GM18505 (cell line): ENCODE measurements around the gene LLPH.
"Not testable (repeated sequence)": the region's sequence is repeated elsewhere in the genome, so short reads cannot be mapped to it uniquely, and the experiment has no call there.

Experiments used
- ATAC-seq: cut with Tn5 transposase; IDR thresholded peaks from one replicate; pipeline ENCODE4 v1.9.1; 2021; ENCODE audit not compliant: unreplicated experiment
- POLR2A ChIP-seq: IDR thresholded peaks from 4 replicates; pipeline ENCODE4 v1.6.1; 2011; ENCODE audit warnings: borderline replicate concordance; ENCODE audit not compliant: insufficient read depth, insufficient read length; ENCODE audit errors: extremely low read depth

LLPH gene

DNA sequence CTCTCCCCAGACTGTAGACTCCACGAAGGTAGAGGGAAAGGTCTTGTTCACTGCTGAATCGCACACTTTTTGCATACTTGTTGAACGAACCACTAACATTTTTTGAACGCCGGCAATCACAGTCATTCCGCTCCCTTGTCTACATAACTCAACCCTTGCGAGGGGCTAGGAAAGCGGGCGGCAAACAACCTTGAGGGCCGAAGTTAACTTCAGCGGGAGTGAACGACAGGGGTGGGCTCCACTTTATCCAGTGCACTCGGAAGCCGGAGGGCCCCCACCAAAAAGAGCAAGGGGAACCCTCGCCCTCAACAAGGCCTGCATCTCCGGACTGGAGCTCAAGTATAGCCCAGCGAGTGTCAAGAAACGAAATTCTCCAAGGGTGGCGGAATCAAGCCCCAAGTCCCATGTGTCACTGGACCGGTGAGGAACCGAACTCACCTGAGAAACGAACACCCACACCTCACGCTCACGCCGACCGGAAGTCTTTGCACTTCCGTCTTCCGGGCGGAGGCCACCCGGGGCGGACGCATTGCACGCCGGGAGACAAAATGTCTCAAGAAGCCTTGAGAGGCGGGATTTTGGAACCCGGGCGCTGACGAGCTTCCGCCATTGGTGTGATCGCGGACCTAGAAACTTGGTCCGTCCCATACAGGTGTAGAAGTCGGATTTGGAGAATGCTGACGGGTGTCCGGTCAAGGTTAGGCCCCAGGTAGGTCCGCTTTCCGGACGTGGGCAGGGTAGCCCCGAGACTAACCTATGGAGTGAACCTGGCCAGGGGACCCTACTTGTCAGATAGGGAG is at the start of gene LLPH:
LLPH (minus strand) TSS at position 484 of the 800 bp plus-strand sequence. CDS start 1,644 bp downstream, outside the sequence.
- peak; percentile 99 for ATAC-seq
- peak; percentile 95 for TF ChIP-seq POLR2A

DNA sequence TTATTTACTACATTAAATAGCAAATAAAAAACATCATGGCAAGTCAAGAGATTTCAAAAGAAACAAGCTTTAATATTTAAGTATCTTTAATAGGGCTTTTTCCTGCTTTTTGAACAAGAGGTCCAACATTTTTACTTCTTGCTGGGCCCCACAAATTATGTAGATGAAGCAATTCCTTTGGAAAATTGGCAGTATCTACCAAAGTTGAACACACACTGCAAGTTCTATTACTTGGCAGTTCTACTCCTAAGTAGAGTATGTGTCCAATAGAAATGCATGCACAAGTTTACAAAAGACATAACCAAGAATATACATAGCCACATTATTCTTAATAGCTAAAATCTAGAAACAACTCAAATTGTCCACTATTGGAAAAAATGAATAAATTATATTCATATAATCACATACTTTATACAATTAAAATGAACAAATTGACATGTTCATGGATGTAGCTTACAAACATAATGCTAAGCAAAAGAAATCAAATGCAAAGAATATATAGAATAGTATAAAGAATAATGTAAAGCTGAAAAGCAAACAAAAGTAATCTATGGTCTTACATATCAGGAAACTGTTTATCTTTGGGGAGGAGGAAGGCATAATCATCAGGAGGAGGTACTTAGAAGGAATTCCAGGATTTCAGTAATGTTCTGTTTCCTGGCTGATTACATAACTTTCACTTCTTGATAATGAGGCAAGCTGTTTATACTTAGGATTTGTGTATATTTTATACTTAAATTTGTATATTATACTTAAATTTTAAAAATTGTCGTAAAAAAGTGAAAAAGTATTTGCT is 45.8 kb upstream of the LLPH start:
- TF ChIP-seq POLR2A: no peak
- ATAC-seq: no peak

DNA sequence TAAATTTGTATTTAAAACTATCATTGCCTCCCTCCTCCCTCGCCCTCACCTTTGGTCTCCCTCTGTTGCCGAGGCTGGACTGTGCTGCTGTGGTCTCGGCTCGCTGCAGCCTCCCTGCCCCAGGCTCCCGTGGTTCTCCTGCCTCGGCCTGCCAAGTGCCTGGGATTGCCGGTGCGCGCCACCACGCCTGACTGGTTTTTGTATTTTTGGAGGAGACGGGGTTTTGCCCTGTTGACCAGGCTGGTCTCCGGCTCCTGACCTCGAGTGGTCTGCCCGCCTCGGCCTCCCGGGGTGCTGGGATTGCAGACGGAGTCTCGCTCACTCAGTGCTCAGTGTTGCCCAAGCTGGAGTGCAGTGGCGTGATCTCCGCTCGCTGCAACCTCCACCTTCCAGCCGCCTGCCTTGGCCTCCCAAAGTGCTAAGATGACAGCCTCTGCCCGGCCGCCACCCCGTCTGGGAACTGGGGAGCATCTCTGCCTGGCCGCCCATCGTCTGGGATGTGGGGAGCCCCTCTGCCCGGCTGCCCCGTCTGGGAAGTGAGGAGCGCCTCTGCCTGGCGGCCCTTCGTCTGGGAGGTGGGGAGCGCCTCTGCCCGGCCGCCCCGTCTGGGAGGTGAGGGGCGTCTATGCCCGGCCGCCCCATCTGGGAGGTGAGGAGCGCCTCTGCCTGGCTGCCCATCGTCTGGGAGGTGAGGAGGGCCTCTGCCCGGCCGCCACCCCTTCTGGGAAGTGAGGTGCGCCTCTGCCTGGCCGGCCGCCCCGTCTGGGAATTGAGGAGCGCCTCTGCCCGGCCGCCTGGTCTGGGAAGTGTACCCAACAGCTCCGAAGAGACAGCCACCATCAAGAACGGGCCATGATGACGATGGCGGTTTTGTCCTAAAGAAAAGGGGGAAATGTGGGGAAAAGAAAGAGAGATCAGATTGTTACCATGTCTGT is 44.1 kb upstream of the LLPH start:
- ATAC-seq: not testable (repeated sequence)

DNA sequence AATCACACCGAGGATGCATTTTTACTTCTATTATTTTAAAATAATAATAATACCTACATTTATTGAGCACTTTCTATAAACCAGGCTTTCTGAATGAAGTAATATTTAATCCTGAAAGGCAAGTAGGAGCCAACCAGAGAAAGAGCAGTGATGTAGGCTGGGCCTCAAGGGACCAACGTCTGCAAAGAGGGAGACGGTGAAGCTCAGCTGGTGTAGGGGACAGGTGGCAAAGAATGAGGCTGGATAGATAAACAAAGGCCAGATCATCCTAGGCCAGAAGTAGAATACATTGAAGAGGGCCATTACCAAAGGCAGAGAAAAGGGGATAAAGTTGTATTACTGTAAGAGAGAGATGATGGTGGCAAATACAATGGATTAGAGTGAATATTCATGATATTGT is 40.1 kb upstream of the LLPH start:
- TF ChIP-seq POLR2A: no peak
- no peak for ATAC-seq

DNA sequence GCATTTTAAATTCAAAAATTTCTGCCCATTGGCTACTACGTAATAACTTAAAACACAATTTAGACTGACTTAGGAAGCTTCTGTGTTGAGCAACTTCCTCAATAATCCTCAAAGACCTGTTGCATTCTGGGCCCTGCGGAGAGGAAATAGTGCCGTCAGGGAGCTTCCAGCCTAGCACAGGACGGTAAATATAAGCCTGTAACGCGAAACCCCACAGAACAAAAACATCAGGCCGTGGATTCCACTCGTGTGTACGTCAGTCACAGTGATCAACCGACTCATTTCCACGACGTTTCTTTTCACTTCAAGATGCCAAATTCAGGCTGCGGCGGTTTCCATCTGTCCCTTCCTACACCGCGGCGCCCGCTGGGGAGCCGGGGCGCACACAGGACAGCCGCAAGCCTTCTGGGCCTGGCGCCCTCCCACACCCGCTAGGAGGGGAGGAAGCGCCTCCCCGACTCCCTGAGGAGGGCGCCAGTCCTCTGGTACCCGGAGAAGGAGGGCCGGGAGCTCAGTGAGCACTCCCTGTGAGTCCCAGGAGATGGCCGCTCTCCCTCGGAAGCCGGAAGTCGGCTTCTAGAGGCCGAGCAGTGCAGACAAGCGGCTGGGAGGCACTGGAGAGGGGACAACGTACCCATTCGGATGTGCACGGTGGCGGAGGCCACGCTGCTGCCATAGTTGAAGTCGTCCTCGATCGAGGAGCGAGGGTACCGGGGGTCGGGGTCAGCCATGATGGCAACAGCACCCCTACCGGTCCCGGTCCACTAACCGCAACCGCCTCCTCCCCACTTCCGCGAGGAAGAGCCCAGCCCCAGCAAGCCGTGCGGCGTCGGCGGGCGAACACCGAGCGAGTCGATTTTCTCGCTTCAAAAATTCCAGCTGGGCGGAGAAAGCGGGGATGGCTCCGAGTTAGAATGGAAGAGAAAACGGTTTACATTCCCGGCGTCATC is 38.9 kb upstream of the LLPH start, which contains the start of gene TMBIM4:
TMBIM4 (minus strand) TSS at position 776 of the 950 bp plus-strand sequence; CDS start at position 731, 45 bp downstream.
- peak; percentile 83 for TF ChIP-seq POLR2A
- peak; percentile 85 for ATAC-seq

DNA sequence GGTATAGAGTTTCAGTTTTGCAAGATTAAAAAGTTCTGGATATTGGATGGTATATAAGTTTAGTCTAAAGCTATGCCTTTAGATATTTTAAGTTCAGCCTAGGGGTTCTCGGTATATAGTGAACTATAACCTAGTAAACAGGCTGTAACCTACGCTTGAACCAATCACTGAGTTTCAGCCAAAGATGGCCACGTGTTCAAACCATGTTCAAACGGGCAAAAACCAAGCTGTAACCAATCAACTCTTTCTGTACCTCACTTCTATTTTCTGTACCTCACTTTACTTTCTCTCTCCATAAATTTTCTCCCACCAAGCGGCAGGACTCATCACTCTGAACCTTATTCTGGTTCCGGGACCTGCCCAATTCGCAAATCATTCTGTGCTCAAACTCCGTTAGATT is 37.9 kb upstream of the LLPH start:
- TF ChIP-seq POLR2A: no peak
- ATAC-seq: no peak

DNA sequence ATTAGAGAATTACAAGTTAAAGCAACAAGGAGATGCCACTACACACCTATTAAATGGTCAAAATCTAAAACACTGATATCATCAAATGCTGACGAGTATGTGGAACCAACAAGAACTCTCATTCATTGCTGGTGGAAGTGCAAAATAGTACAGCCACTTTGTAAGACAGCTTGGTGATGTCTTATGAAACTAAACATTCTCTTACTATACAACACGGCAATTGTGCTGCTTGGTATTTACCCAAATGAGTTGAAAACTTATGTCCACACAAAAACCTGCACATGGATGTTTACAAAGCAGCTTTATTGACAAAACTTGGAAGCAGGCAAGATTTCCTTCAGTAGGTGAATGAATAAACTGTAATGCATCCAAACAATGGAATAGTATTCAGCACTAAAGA is 36.0 kb upstream of the LLPH start:
- no peak for TF ChIP-seq POLR2A
- ATAC-seq: no peak

DNA sequence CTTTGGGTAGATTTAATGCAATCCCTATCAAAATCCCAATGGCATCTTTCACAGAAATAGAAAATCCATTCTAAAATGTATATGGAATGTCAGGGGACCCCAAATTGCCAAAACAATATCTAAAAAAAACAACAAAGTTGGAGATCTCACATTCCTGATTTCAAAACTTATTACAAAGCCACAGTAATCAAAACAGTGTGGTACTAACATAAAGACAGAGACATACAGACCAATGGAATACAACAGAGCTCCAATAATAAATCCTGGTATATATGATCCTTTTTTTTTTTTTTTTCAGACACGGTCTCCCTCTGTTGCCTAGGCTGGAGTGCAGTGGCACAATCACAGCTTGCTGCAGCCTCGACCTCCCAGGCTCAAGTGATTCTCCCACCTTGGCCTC is 34.6 kb upstream of the LLPH start:
- ATAC-seq: no peak
- no peak for TF ChIP-seq POLR2A

DNA sequence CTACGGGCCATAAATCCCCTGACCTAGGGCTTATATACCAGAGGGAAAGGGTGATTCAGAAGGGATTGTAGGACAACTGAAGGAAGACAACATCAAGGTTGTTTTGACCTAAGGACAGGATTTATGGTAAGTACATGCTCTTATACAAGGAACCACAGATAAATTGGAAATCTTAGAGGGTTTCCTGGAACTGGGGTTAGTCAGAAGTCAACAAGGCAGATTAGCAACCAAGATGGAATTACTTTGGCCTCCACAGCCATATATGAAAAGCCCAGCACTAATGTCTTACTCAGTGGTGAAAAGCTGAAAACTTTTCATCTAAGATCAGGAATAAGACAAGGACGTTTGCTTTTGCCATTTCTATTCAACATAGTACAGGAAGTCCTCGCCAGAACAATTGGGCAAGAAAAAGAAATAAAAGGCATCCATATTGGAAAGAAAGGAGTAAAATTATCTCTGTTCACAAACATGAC is 33.8 kb upstream of the LLPH start:
- no peak for ATAC-seq
- no peak for TF ChIP-seq POLR2A

DNA sequence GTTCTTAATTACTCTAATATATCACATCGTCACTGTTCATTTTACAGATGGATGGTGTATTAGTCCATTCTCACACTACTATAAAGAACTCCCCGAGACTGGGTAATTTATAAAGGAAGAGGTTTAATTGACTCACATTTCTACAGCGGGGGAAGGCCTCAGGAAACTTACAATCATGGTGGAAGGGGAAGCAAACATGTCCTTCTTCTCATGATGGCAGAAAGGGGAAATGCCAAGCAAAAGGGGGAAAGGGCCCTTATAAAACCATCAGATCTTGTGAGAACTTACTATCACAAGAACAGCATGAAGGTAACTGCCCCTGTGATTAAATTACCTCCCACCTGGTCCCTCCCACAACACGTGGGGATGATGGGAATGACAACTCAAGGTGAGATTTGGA is 32.7 kb upstream of the LLPH start:
- no peak for TF ChIP-seq POLR2A
- ATAC-seq: no peak

DNA sequence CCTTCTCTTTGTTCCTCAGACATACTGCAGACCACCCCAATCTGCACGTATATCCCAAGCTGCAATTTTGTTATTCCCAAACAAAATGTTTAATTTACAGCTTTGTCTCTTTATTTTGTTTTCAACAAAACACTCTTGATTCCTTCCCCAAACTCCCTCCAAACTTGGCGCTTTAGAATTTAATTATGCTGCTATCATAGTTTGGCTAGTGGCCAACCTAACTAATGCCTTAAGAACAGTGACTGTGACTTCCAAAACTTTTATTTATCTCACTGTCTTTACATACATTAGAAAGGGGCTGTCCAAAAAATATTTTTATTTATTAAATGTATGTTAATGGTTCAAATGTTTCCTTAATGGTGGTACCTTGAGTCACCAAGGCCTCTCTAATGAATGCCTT is 32.2 kb upstream of the LLPH start:
- TF ChIP-seq POLR2A: no peak
- ATAC-seq: no peak

DNA sequence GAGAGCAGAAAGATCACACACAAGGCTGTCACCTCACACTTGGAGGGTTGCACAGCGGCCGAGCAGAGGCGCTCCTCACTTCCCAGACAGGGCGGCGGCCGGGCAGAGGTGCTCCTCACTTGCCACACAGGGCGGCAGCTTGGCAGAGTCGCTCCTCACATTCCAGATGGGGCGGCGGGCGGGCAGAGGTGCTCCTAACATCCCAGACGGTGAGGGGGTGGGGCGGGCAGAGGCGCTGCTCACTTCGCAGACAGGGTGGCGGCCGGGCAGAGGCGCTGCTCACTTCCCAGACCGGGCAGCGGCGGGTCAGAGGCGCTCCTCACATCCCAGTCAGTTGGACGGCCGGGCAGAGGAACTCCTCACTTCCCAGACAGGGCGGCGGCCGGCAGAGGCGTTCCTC is 30.2 kb upstream of the LLPH start:
- TF ChIP-seq POLR2A: no peak
- ATAC-seq: no peak

DNA sequence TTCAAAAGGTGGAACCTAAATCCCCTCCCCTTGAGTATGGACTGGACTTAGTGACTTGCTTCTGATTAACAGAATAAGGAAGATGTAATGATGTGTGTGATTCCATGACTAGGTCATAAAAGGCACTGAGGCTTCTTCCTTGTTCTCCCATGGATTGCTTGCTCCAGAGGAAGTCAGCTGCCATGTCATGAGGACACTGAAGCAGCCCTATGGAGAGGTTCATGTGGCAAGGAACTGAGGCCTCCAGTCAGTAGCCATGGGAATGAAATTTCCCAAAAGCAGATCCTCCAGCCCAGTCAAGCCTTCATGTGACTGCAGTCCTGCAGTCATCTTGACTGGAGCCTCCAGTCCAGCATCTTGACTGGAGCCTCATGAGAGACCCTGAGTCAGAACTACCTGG is 28.6 kb upstream of the LLPH start:
- TF ChIP-seq POLR2A: no peak
- ATAC-seq: no peak

DNA sequence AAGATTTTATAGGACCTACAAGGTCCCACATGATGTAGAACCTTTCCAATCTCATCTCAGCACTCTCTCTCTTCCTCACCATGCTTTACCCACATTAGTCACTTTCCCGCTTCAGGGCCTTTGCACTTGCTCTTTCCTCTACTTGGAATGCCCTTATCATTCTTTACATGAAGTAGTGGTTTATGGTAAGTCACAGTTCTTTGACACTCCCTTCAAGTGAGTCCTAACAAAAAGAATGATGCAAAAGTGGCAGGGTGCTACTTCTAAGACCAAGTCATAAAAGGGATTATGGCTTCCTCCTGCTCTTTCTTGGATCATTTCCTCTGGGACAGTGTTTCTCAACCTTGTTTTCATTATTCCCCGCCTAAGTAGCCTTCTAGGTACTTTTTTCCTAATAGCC is 26.1 kb upstream of the LLPH start:
- no peak for TF ChIP-seq POLR2A
- ATAC-seq: no peak
